Activated naive CD8-positive, alpha-beta T cell treated with anti-CD3 and anti-CD28 coated beads, Interleukin-2, amount 50 U/mL, for 16 hours (primary cell): ENCODE data around the gene TUSC7.

Experiments
- DNase-seq: peaks from one replicate; pipeline ENCODE4 v3.0.0-alpha.2; 2020; ENCODE audit warnings: low read depth, low spot score

The TUSC7 gene

GRCh38 chr3:116709479-116709878 is at the start of gene TUSC7:
TUSC7 (plus strand) TSS chr3:116709779.
- DNase-seq, result no peak

GRCh38 chr3:116661196-116661595 is 48.4 kb upstream of the TUSC7 start:
- DNase-seq, result no peak

- no peak for DNase-seq
Measured at GRCh38 chr3:116663161-116664110, 46.1 kb upstream of the TUSC7 start.

- DNase-seq, result no peak
Measured at GRCh38 chr3:116667324-116667723, 42.3 kb upstream of the TUSC7 start.

- DNase-seq, result no peak
Measured at GRCh38 chr3:116667791-116668190, 41.8 kb upstream of the TUSC7 start.

- no peak for DNase-seq
Measured at GRCh38 chr3:116669576-116669975, 40.0 kb upstream of the TUSC7 start.

- DNase-seq, result no peak
Measured at GRCh38 chr3:116671151-116671550, 38.4 kb upstream of the TUSC7 start.

- no peak for DNase-seq
Measured at GRCh38 chr3:116678853-116679252, 30.7 kb upstream of the TUSC7 start.

GRCh38 chr3:116691041-116691440 is 18.5 kb upstream of the TUSC7 start:
- no peak for DNase-seq

- DNase-seq, result no peak
Measured at GRCh38 chr3:116701070-116701469, 8.5 kb upstream of the TUSC7 start.

- no peak for DNase-seq
Measured at GRCh38 chr3:116702334-116702733, 7.2 kb upstream of the TUSC7 start.

GRCh38 chr3:116707531-116707930 is 2.0 kb upstream of the TUSC7 start:
- DNase-seq, result no peak

GRCh38 chr3:116716490-116716889 is 6.9 kb downstream of the TUSC7 start:
- no peak for DNase-seq

GRCh38 chr3:116717566-116717965 is 8.0 kb downstream of the TUSC7 start:
- no peak for DNase-seq

GRCh38 chr3:116728454-116728853 is 18.9 kb downstream of the TUSC7 start:
- DNase-seq, result no peak

- no peak for DNase-seq
Measured at GRCh38 chr3:116734243-116734642, 24.7 kb downstream of the TUSC7 start.

- DNase-seq, result no peak
Measured at GRCh38 chr3:116739678-116740077, 30.1 kb downstream of the TUSC7 start.

- no peak for DNase-seq
Measured at GRCh38 chr3:116740293-116740692, 30.7 kb downstream of the TUSC7 start.

GRCh38 chr3:116741467-116741866 is 31.9 kb downstream of the TUSC7 start:
- no peak for DNase-seq

- DNase-seq, result no peak
Measured at GRCh38 chr3:116743062-116743461, 33.5 kb downstream of the TUSC7 start.

GRCh38 chr3:116749388-116749787 is 39.8 kb downstream of the TUSC7 start:
- no peak for DNase-seq

- DNase-seq, result no peak
Measured at GRCh38 chr3:116757315-116757714, 47.7 kb downstream of the TUSC7 start.

GRCh38 chr3:116759316-116759715 is 49.7 kb downstream of the TUSC7 start:
- no peak for DNase-seq
